ENCODE data around the gene GPC1.

GPC1 gene

GRCh38 chr2:240514631-240515030, 79.2 kb downstream of the GPC1 start:
- no peak for DNase-seq (ENCODE audit: low read depth)

GRCh38 chr2:240517342-240517741, 81.9 kb downstream of the GPC1 start:
- DNase-seq (ENCODE audit: low read depth), result no peak

Data from activated T-cell treated with anti-CD3 and anti-CD28 coated beads for 1 hour (primary cell).